ENCODE measurements around the gene MYO18B.

Gene MYO18B

DNA sequence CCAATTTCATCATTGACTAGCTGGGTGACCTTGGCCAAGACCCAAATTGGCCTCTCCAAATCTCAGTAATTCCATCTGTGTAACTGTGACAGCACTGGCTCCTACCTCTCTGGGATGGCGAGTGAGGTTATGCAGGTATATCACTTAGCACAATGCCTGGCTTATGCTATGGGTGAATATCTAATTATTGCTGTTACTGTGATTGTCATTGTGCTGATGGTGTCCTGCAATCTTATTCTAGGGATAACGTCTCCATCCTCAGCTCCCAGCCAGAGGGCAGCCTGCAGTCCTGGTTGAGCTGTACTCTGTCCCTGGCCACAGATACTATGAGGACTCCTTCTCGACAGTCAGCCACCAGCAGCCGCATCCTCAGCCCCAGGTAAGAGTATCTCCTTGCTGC is 262.5 kb downstream of the MYO18B start:
- DNase-seq, result no peak

DNA sequence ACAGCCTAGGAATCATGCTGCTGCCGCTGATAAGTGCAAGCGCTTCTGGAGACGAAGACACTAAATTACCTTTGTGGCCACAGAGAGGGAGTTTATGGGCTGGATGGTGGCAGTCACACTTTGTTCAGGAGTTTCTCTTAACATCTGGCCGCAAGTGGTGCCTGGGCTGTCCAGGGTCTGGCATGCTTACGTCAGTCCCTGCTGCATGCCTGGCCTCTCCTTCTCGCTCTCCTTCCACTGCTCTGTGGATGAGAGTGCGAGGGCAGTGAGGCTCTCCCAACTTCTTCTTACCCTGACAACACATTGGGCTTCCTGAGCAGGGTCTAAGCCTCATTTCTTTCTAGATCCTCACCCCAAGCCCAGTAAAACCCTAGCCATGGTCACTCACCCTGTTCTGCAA is 266.6 kb downstream of the MYO18B start:
- DNase-seq, result no peak

DNA sequence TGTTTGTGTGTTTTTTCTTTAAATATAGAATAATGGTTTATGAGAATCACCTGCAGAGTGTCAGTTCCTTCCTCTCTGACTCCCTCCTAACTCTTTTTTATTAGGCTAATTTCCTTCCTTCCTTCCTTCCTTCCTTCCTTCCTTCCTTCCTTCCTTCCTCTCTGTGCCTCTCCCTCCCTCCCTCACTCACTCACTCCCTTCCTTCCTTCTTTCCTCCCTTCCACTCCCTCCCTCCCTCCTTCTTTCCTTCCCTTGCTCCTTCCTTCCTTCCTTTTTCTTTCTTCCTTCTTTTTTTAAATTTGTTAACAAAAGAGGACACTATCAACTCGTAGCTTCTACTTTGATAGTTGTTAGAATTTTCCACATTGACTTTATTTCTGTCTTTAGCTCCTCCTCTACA is 274.9 kb downstream of the MYO18B start:
- DNase-seq, result no peak

DNA sequence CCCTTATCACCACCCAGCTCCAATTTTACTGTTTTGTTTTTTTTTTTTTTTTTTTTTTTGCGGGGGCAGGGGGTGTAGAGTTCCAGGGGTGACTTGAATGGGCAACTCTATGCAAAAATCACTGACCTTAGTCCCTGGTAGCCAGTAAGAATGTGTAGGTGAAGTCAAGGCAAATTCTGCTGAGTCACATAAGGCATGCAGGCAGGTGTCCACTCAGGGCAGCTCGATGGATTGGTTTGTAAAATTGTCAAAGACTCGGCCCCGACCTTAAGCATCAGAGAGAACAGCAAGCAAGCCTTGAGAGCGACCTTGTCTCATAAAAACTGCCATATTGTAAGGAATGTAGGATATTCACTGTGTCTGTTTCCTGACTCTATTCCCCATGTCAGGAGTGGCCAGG is 275.9 kb downstream of the MYO18B start:
- no peak for DNase-seq

DNA sequence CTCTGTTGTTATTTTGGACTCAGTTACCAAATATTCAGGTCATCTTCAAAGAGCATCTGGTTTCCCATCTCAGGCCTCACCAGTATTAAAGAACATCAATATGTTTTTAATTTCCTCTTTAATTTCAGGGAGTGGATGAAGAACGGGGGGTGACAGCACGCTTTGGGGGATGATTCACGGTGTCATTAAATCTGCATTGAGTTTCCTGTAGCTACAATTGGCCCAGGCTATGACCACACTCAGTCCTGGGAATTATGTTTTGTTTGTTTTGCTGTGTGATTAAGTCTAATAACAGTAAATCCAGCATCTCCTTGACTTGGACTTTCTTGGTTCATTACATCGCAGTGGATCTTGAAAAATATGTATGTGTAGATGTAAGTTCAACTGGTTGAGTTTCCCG is 277.6 kb downstream of the MYO18B start:
- DNase-seq, result no peak

DNA sequence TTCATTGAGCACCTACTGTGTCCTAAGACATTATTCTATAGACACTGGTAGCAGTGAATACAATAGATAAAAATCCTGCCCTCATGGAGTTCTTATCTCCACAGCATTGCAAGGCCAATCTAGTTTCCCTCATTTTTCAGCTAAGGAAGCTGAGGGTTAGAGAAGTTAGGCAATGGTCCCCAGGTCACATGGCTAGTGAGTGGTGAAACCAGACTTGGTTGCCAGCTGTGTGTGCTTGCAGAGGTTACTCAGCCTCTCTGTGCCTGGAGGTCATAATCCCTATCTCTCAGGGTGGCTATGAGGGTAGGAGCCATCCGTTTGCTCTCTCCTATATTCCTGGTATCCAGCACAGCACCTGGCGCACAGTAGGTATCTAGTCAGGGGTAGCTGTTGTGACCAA is 279.5 kb downstream of the MYO18B start:
- DNase-seq, result no peak

DNA sequence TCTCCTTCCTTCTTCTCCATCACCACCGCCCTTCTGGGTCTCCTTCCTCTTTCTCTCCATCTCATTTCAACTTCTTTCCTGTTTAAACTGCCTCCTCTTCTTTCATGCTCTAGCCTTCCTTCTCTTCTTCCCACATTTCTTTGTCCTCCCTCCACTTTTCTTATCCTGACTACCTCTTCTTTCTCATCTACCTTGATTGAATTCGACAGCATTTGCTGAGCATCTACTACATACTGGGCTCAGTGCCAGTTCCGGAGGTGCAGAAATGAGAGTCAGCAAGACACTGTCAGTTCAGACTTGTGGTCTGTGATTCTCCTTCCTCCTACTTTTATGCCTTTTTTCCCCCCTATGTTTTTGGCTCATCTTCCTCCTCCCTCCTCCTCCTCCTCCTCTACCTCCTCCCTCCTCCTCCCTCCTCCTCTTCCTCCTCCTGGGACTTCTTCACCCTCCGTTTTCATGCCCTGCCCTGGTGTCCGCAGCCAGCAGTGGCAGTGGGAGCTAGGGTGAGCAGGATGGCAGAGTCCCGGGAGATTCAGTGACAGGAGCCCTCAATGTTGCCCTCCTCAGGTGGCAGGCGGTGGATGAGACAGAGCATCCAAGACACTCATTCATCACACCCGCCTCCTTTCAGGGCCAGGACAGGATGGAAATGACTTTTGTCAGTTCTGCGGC is 281.3 kb downstream of the MYO18B start:
- DNase-seq, result no peak

DNA sequence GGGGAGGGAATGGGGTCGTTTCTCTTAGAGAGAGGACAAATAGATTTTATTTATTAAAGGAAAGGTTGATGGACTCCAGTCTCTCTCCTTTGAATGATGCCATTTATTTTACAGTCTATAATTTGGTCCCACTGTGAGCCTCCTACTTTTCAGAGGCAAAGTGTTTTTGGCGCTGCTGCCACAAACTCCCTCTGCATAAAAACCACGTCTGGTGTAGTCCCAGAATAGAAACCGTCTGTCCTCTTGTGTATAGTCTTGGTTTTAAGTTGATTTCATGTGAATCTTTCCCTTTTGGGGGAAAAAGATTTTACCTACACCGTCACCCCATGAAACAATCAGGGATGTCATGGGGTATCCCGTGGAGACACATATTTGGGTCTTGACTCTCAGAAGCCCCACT is 283.6 kb downstream of the MYO18B start:
- DNase-seq, result no peak

DNA sequence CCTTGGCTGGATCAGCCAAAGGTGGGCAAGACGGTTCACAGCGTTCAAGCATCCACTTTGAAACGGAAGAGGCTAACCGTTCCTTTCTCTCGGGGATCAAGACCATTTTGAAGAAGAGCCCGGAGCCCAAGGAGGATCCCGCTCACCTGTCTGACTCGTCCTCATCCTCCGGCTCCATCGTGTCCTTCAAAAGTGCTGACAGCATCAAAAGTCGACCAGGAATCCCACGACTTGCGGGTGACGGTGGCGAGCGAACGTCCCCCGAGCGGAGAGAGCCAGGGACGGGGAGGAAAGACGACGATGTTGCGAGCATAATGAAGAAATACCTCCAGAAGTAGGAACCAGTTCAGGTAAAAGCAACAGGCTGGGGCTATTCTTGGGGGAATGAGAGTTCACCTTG is 285.4 kb downstream of the MYO18B start:
- no peak for DNase-seq

DNA sequence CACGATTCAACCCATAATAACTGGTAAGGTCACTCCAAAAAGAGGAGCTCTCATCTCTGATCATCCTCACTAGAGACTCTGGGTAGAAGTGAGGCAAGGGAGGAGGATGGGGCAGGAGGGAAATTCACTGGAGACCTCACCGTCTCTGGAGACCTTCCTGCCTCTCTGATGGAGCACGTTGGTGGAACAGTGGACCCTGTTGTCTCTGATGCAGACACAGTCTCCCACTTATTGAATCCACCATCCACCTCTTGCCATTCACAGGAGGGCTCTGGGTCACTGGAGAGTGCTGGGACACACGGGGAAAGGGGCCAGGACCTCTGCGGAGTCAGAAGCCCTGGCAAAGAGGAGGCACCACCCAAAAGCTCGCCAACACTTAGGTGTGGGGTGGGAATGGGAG is 289.7 kb downstream of the MYO18B start:
- DNase-seq, result no peak

DNA sequence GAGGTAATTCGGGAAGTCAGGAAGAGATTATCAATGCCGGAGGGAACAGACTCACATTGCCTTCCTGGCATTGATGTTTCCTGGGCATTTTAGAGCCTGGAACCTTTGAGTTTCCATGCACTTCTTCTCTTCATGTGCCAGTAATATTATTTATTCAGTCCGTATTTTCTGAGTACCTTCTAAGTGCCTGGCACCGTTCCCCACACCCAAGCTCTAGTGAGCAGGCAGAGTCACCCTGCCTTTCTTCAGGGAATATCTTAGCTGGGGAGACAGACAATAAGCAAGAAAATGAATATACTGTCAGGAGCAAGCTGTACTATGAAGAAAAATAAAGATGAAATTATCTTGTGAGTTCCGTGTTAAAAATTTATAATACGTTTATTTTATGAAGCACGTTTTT is 291.1 kb downstream of the MYO18B start:
- DNase-seq, result no peak

DNA sequence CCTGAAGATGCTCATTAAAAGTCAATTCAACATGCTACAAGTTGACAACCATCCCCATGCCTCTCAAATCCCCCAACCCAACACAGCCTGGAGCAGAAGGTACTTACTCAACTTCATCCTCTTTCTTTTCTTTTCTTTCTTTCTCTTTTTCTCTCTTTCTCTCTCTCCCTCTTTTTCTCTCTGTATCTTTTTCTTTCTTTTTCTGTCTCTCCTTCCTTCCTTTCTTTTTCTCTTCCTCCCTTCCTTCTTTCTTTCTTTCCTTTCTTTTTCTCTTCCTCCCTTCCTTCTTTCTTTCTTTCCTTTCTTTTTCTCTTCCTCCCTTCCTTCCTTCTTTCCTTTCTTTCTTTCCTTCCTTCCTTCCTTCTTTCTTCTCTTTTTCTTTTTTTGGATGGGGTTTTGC is 291.6 kb downstream of the MYO18B start:
- no peak for DNase-seq

DNA sequence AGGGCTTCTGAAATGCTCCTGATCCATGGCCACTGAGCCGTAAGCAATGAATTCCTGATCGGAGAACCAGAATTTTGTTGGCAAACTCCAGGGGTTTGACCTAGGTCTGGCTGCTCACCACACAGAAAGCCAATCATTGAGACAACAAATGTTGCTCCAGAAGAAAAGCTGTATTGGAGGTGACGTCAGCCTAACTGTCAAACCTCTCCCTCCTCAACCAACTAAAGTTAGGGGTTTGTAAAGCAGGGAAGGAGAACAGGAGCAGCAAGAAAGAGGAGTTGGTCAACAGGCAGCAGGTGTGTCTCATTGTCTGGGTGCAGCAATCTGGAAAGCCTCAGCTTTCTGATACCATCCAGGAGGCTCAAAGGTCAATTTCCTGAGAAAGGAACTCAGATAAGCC is 293.5 kb downstream of the MYO18B start:
- DNase-seq, result no peak

DNA sequence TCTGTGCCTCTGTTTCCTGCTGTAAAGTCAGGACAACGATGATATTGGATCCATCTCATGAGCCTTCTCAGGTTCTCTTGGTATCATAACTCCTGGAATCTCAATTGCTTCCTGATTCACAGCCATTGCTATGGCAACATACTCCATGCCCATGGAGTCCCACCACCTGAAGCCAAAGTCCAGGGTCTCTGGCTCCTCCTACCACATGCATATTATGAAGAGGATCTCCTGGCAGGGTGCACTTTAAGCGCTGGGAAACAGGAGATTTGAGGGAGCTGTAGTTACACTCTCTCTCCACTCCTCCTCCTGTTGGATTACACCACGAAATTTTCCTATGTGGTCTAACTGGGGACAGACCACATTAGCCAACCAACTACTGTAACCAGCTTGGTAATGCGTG is 296.4 kb downstream of the MYO18B start:
- no peak for DNase-seq

DNA sequence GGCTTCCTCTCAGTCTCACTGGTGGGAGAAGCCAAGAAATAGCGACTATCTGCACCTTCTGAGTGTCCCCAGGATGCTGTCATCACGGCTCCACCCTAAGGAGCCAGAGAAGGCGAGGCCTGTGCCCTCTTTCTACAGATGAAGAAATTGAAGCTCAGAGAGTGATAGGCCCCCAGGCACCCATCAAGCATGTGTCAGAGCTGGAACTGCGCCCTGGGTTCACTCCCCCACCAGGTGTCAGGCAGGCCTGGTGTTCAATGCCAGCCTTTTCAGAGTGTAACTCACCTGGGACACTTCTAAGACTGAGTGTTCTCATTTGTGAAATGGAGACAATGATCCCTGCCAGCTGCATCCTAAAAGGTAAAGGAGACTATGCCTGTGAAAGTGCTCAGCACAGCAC is 299.9 kb downstream of the MYO18B start:
- no peak for DNase-seq

DNA sequence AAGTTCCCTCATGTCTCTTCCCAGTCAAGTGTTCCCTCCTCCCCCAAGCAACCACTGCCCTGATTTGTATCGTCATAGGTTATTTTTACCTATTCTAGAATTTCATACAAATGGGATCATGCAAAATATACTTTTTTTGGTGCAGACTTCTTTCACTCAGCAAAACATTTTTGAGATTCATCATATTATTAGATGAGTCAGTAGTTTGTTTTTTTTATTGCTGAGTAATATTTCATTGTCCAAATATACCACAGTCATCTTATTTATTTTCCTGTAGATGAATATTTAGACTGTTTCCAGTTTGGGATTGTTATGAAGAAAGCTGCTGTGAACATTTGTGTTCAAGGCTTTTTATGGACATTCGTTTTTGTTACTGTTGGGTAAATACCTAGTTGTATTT is 301.0 kb downstream of the MYO18B start:
- DNase-seq, result no peak

DNA sequence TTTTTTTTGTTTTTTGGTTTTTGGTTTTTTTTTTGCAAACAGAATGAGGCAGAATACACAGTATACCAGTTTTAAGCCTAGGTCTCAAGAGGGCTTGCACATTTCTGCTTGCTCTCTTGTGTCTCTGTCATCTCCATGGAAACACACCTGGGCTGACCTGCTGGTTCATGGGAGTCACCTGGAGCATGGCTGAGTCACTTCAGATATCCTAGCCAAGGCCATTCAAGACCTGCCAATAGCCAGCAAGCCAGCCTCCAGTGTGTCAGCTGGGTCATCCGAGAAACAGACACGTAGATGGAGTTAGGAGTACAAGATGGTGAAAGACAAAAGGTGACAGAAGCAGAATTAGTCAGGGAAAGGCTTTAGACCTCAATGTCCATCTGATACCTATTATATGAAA is 303.1 kb downstream of the MYO18B start:
- no peak for DNase-seq

DNA sequence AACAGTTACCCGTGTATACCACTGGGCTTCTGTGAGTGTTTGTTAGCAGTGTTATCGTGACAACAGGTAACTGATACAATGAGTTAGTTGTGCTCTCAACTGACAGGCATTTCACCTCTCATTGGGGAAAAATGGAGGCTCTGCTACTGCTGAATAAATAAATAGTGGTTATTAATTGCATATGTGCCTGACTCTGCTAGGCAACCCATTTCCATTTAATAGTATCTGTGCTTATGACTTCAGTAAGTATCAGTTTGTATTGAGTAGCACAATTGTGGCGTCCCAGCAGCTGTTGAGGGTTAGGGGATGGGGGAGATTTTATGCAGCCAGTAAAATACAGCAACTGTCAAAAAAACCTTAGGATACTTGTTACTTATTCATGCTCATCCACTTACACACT is 303.9 kb downstream of the MYO18B start:
- no peak for DNase-seq

DNA sequence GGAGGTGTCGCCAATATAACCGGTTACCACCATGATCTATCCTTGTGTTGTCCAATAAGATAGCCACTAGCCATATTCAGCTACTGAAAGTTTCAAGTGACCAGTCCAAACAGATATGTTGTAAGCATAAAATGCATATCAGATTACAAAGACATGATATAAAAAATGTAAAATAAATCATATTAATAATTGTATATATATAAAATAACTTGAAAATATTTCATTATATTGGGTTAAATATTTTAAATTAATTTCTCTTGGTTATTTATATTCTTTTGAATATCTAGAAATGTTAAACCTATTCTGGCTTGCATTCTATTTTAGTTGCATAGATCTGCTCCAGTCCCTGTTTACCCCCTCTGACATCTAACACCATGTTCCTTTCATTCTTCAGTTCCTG is 305.5 kb downstream of the MYO18B start:
- DNase-seq, result no peak

DNA sequence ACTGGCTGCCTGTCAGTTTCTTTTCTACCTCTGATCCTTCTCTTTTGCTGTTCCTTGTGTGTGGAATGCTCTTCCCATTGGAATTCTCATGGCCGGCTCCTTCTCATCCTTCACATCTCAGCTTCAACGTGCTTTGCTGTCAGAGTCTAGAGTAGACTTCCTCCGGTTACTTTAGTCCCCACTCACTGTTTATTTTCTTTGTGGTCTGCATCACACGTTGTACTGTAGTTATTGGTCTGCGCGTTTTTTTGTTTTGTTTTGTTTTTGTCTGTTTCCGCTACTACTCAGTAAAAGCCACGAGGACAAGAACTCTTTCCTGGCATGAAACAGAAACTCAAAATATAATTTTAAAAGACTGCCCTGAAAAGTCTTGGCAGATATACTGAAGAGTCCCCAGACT is 305.9 kb downstream of the MYO18B start:
- DNase-seq, result no peak

DNA sequence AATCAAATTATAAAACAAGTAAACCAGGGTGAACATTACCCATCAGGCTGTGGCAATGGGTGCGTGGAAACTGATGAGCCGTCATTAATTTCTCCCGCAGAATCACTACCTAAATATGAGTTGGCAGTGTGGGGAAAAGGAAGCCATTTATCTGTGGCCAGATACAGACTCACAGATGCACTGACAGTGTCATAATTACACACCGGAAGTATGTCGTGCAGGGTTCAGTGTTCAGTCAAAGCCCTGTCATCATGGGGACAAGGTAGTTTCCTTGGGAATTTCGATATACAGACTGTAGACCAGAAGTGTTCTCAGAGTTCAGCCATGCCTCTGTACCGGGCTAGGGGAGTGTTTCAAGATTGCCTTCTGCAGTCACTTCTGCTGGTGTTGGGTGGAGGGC is 308.1 kb downstream of the MYO18B start:
- DNase-seq, result no peak

DNA sequence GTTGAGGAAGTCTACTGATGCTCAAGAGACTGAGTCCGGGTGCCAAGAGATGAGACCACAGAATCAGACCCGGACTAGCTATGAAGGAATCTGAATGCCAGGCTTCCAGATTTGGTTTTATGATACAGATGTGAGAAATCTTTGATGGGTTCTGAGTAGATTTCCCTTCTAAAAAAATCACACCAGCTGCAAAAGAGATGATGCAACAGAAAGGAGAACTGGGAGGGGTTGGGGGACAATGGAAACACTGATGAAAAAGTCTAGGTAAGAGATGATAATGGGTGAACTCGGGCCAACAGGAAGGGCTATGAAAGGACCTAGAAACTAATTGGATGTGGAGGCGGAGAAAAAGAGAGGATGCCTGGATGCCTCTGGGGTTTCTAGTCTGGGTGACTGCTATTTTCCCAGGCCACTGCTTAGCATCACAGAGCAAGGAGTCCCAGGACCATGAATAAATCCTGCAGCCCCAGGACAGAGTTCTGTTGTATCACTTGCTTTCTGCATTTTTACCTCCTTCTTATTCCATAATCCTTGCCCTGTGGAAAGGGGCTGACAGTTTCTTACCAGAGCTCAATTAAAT is 311.8 kb downstream of the MYO18B start:
- no peak for DNase-seq

DNA sequence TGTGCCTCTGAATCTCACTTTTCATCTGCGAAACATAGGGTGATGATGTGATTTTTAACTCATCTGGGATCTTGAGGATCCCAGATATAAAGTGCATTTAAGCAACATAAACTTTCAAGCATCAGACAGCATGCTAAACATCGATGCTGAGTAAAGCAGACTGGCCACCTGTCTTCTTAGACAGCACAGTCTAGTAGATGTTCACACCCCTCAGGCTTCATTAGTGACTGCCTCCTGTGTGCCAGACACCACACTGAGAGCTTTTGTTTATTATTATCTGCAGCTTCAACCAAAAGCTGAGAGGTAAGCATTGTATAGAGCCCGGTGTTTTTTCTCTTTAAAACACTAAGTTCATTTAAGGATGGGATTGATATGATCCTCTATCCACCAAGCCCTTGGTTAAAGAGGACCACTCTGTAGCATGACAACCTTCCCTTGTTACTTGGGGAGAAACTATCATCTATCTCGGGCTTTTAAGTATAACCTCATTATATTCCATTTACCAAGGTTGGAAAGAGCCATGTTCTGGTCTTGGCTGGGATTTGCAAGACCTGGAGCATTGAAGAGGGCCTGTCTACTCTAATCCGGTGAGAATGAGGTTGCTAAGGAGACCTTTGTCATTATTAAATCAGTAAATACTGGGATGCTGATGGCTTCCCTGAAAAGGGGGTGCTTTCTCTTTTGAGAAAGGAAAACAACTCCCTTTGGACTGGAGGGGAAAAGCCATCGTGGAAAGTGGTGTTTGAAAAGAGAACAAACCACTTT is 313.0 kb downstream of the MYO18B start:
- no peak for DNase-seq

DNA sequence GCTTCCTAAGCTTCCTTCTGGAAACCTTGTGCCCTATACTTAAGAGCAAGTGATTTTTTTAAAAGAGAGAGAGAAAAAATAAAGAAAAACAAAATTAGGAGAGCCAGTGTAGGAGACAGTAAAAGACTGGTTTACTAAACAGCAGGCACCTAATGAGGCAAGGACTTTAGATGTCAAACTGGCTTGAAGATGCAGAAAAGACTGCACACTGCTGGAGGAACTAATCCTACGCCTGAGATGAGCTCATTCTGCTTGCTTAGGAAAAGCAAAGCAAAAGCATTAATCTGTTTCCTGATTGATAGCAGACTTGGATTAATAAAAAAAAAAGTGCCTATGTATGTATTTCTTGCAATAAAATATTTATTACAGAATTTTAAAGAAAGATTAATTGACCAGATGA is 313.7 kb downstream of the MYO18B start:
- DNase-seq, result no peak
